ENCODE results near the gene AOX1.

- TF ChIP-seq CTCF (conservative IDR thresholded peaks at IDR 0.05), result no peak
- TF ChIP-seq ZFX (IDR thresholded peaks at IDR 0.05), result no peak
Measured at GRCh38 chr2:200705305-200706041, 119.7 kb downstream of the AOX1 start.
